Retinal pigment epithelial cell (primary cell): ENCODE data around the gene DOLPP1.

ENCODE experiments used
- DNase-seq: peaks from one replicate; pipeline ENCODE4 v3.0.0-alpha.2; 2010; ENCODE audit warnings: low read depth
- H3K4me3 ChIP-seq: 2 replicates; pipeline ENCODE4 v1.5.1; 2011; ENCODE audit warnings: mild to moderate bottlenecking, low read length, control low read depth, moderate library complexity
- CTCF ChIP-seq: conservative IDR thresholded peaks from 2 replicates; pipeline ENCODE4 v1.5.1; 2011; ENCODE audit warnings: low read depth, low read length, control low read depth, inconsistent platforms

The DOLPP1 gene

GRCh38 chr9:129078691-129079503, 2.0 kb upstream of the DOLPP1 start:
- no peak for TF ChIP-seq CTCF
- DNase-seq: no peak
- H3K4me3 ChIP-seq: no peak overlapping the region

GRCh38 chr9:129079829-129080228, 1.1 kb upstream of the DOLPP1 start:
- DNase-seq: no peak
- H3K4me3 ChIP-seq: peak overlapping the region; percentile 82
- TF ChIP-seq CTCF: no peak

GRCh38 chr9:129080298-129080600, 662 bp upstream of the DOLPP1 start:
- no peak for TF ChIP-seq CTCF
- peak overlapping the region; percentile 82 for H3K4me3 ChIP-seq
- DNase-seq: no peak

- no peak for DNase-seq
- peak overlapping the region; percentile 84 for H3K4me3 ChIP-seq
- TF ChIP-seq CTCF: no peak
Measured at GRCh38 chr9:129081388-129081904, 535 bp downstream of the DOLPP1 start.

- H3K4me3 ChIP-seq: no peak overlapping the region
- no peak for TF ChIP-seq CTCF
- DNase-seq: no peak
Measured at GRCh38 chr9:129084087-129084486, 3.2 kb downstream of the DOLPP1 start.

GRCh38 chr9:129089246-129089645, 8.3 kb downstream of the DOLPP1 start:
- no peak for DNase-seq
- TF ChIP-seq CTCF: no peak
- H3K4me3 ChIP-seq: no peak overlapping the region

GRCh38 chr9:129093602-129094386, 12.9 kb downstream of the DOLPP1 start:
- no peak overlapping the region for H3K4me3 ChIP-seq
- no peak for DNase-seq
- TF ChIP-seq CTCF: no peak
